Adipocyte (in vitro differentiated cells): ENCODE measurements around the gene TMEM222.

Source experiments
- DNase-seq: peaks from one replicate; pipeline ENCODE4 v3.0.0-alpha.2; 2015; ENCODE audit warnings: low read depth
- H3K27me3 ChIP-seq: replicated peaks from 2 replicates; pipeline ENCODE4 v1.7.0; 2013; ENCODE audit warnings: mild to moderate bottlenecking, low read length, moderate library complexity; ENCODE audit not compliant: control insufficient read depth, insufficient read depth
- H3K36me3 ChIP-seq: 2 replicates; pipeline ENCODE4 v1.7.0; 2013; ENCODE audit warnings: low read length, mild to moderate bottlenecking, moderate library complexity; ENCODE audit not compliant: control insufficient read depth, insufficient read depth, severe bottlenecking
- H3K4me1 ChIP-seq: 2 replicates; pipeline ENCODE4 v1.7.0; 2013; ENCODE audit warnings: mild to moderate bottlenecking, low read length, moderate library complexity; ENCODE audit not compliant: control insufficient read depth, insufficient read depth
- H3K4me3 ChIP-seq: 2 replicates; pipeline ENCODE4 v1.7.0; 2013; ENCODE audit warnings: mild to moderate bottlenecking, low read length, moderate library complexity
- H3K9ac ChIP-seq: 2 replicates; pipeline ENCODE4 v1.7.0; 2013; ENCODE audit warnings: mild to moderate bottlenecking, low read length, moderate library complexity
- H3K9me3 ChIP-seq: 2 replicates; pipeline ENCODE4 v1.7.0; 2013; ENCODE audit warnings: mild to moderate bottlenecking, low read length, moderate library complexity; ENCODE audit not compliant: control insufficient read depth

TMEM222 gene

GRCh38 chr1:27355683-27356082 lies 33.7 kb downstream of the TMEM222 start:
- H3K27me3 ChIP-seq, result no peaks in the 10 kb centered on the region
- H3K4me3 ChIP-seq, result no peak overlapping the region
- no peaks in the 10 kb centered on the region for H3K9me3 ChIP-seq
- H3K9ac ChIP-seq, result no peak overlapping the region
- no peak for DNase-seq
- H3K4me1 ChIP-seq, result no peaks in the 10 kb centered on the region
- H3K36me3 ChIP-seq, result peaks cover 58% of the 10 kb centered on the region

GRCh38 chr1:27356277-27356618 lies 34.3 kb downstream of the TMEM222 start:
- no peak for DNase-seq
- Histone ChIP-seq H3K36me3 (peaks cover 64% of the 10 kb centered on the region), H3K4me1 (no peaks in the 10 kb centered on the region), H3K9me3 (no peaks in the 10 kb centered on the region), H3K27me3 (no peaks in the 10 kb centered on the region), H3K4me3 (no peak overlapping the region), H3K9ac (no peak overlapping the region)

- Histone ChIP-seq H3K27me3 (no peaks in the 10 kb centered on the region), H3K4me1 (no peaks in the 10 kb centered on the region), H3K36me3 (peaks cover 69% of the 10 kb centered on the region), H3K9ac (no peak overlapping the region), H3K4me3 (no peak overlapping the region), H3K9me3 (no peaks in the 10 kb centered on the region)
- DNase-seq, result no peak
Observed at GRCh38 chr1:27356619-27357280, 34.8 kb downstream of the TMEM222 start.

GRCh38 chr1:27357281-27358037 lies 35.5 kb downstream of the TMEM222 start:
- peak; percentile 61 for DNase-seq
- no peak overlapping the region for H3K4me3 ChIP-seq
- peaks cover 76% of the 10 kb centered on the region for H3K36me3 ChIP-seq
- H3K4me1 ChIP-seq, result no peaks in the 10 kb centered on the region
- no peak overlapping the region for H3K9ac ChIP-seq
- H3K9me3 ChIP-seq, result no peaks in the 10 kb centered on the region
- H3K27me3 ChIP-seq, result no peaks in the 10 kb centered on the region

GRCh38 chr1:27358038-27358927 lies 36.3 kb downstream of the TMEM222 start:
- H3K27me3 ChIP-seq, result no peaks in the 10 kb centered on the region
- H3K36me3 ChIP-seq, result peaks cover 80% of the 10 kb centered on the region
- DNase-seq, result no peak
- H3K9ac ChIP-seq, result no peak overlapping the region
- H3K4me1 ChIP-seq, result no peaks in the 10 kb centered on the region
- no peaks in the 10 kb centered on the region for H3K9me3 ChIP-seq
- no peak overlapping the region for H3K4me3 ChIP-seq

DNA sequence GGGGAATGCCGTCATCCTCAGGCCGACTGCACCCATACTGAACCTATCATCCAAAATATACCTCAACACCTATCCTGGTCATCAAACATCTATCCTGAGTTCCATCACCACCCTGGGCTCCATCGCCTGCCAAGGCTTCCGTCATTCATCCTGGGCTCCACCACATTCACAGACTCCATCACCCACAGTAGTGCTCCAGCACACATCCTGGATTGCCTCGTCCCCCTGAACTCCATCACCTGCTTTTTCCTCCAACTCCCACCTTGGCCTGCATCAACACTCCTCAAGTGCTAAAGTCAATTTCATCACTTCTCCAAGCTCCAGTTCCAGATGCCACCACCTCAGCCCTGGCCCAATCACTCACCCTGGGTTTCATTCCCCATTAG lies 37.0 kb downstream of the TMEM222 start:
- H3K4me1 ChIP-seq, result no peaks in the 10 kb centered on the region
- no peaks in the 10 kb centered on the region for H3K9me3 ChIP-seq
- H3K27me3 ChIP-seq, result no peaks in the 10 kb centered on the region
- no peak for DNase-seq
- H3K9ac ChIP-seq, result no peak overlapping the region
- H3K4me3 ChIP-seq, result no peak overlapping the region
- peaks cover 80% of the 10 kb centered on the region for H3K36me3 ChIP-seq

GRCh38 chr1:27359822-27360158 lies 37.8 kb downstream of the TMEM222 start:
- Histone ChIP-seq H3K9me3 (no peaks in the 10 kb centered on the region), H3K36me3 (peaks cover 77% of the 10 kb centered on the region), H3K27me3 (no peaks in the 10 kb centered on the region), H3K9ac (no peak overlapping the region), H3K4me1 (peaks cover 6% of the 10 kb centered on the region), H3K4me3 (no peak overlapping the region)
- no peak for DNase-seq

GRCh38 chr1:27360159-27361043 lies 38.4 kb downstream of the TMEM222 start:
- no peak overlapping the region for H3K4me3 ChIP-seq
- H3K4me1 ChIP-seq, result peaks cover 11% of the 10 kb centered on the region
- no peak overlapping the region for H3K9ac ChIP-seq
- DNase-seq, result no peak
- H3K36me3 ChIP-seq, result peaks cover 73% of the 10 kb centered on the region
- H3K27me3 ChIP-seq, result no peaks in the 10 kb centered on the region
- H3K9me3 ChIP-seq, result no peaks in the 10 kb centered on the region

GRCh38 chr1:27361044-27361402 lies 39.1 kb downstream of the TMEM222 start:
- no peak overlapping the region for H3K9ac ChIP-seq
- H3K27me3 ChIP-seq, result no peaks in the 10 kb centered on the region
- H3K4me3 ChIP-seq, result no peak overlapping the region
- no peak for DNase-seq
- no peaks in the 10 kb centered on the region for H3K9me3 ChIP-seq
- H3K36me3 ChIP-seq, result peaks cover 67% of the 10 kb centered on the region
- peaks cover 11% of the 10 kb centered on the region for H3K4me1 ChIP-seq

GRCh38 chr1:27361553-27361952 lies 39.6 kb downstream of the TMEM222 start:
- no peaks in the 10 kb centered on the region for H3K9me3 ChIP-seq
- DNase-seq, result no peak
- H3K4me3 ChIP-seq, result no peak overlapping the region
- no peak overlapping the region for H3K9ac ChIP-seq
- H3K36me3 ChIP-seq, result peaks cover 61% of the 10 kb centered on the region
- peaks cover 11% of the 10 kb centered on the region for H3K4me1 ChIP-seq
- no peaks in the 10 kb centered on the region for H3K27me3 ChIP-seq
